Astrocyte (in vitro differentiated cells and primary cell): ENCODE measurements around the gene DYNC1I1. TPM values are rescaled to one million over a fixed set of nuclear protein-coding genes. Genes with fewer than 3 reads are reported as not detected.

Experiments used
- DNase-seq: peaks from one replicate; pipeline ENCODE4 v3.0.0-alpha.2; 2010; ENCODE audit warnings: low read depth
- FAIRE-seq: peaks from 2 replicates; lab custom pipeline; 2011; peaks lifted over from hg19 to GRCh38; lab: Jason Lieb, UNC
- H2AFZ ChIP-seq: 2 replicates; pipeline ENCODE4 v1.6.0; 2012; ENCODE audit warnings: low read depth, low read length, inconsistent platforms
- H3K27ac ChIP-seq: 2 replicates; pipeline ENCODE4 v1.5.1; 2011; ENCODE audit warnings: low read depth, low read length, inconsistent platforms
- H3K27me3 ChIP-seq: 2 replicates; pipeline ENCODE4 v1.6.0; 2011; ENCODE audit warnings: low read length, inconsistent platforms; ENCODE audit not compliant: insufficient read depth
- H3K36me3 ChIP-seq: 2 replicates; pipeline ENCODE4 v1.5.1; 2011; ENCODE audit warnings: low read length, inconsistent platforms; ENCODE audit not compliant: insufficient read depth
- H3K4me1 ChIP-seq: 2 replicates; pipeline ENCODE4 v1.5.1; 2011; ENCODE audit warnings: low read length, inconsistent platforms; ENCODE audit not compliant: insufficient read depth
- H3K4me2 ChIP-seq: 2 replicates; pipeline ENCODE4 v1.6.0; 2012; ENCODE audit warnings: low read length, inconsistent platforms
- H3K4me3 ChIP-seq: 2 replicates; pipeline ENCODE4 v1.5.1; 2011; ENCODE audit warnings: low read depth, mild to moderate bottlenecking, low read length, inconsistent platforms; ENCODE audit not compliant: insufficient read depth
- H3K79me2 ChIP-seq: 2 replicates; pipeline ENCODE4 v1.6.0; 2012; ENCODE audit warnings: mild to moderate bottlenecking, low read length, inconsistent platforms; ENCODE audit not compliant: insufficient read depth
- H3K9ac ChIP-seq: 2 replicates; pipeline ENCODE4 v1.6.0; 2012; ENCODE audit warnings: mild to moderate bottlenecking, low read length, inconsistent platforms
- H3K9me3 ChIP-seq: 2 replicates; pipeline ENCODE4 v1.5.1; 2012; ENCODE audit warnings: low read depth, mild to moderate bottlenecking, low read length, inconsistent platforms; ENCODE audit not compliant: insufficient read depth
- H4K20me1 ChIP-seq: 2 replicates; pipeline ENCODE4 v1.6.0; 2012; ENCODE audit warnings: low read length, inconsistent platforms; ENCODE audit not compliant: insufficient read depth
- H3K27ac Mint-ChIP-seq: one replicate; pipeline ENCODE4 v1.8.0; 2021; ENCODE audit warnings: mild to moderate bottlenecking, mixed read lengths; ENCODE audit not compliant: unreplicated experiment
- H3K27me3 Mint-ChIP-seq: one replicate; pipeline ENCODE4 v1.8.0; 2021; ENCODE audit warnings: low read depth, mixed read lengths; ENCODE audit not compliant: unreplicated experiment
- H3K36me3 Mint-ChIP-seq: one replicate; pipeline ENCODE4 v1.8.0; 2021; ENCODE audit warnings: low read depth, mixed read lengths; ENCODE audit not compliant: unreplicated experiment
- H3K4me1 Mint-ChIP-seq: one replicate; pipeline ENCODE4 v1.8.0; 2021; ENCODE audit warnings: low read depth, mixed read lengths; ENCODE audit not compliant: unreplicated experiment
- H3K4me3 Mint-ChIP-seq: one replicate; pipeline ENCODE4 v1.8.0; 2021; ENCODE audit warnings: mild to moderate bottlenecking, moderate library complexity, mixed read lengths; ENCODE audit not compliant: unreplicated experiment
- H3K9me3 Mint-ChIP-seq: one replicate; pipeline ENCODE4 v1.8.0; 2021; ENCODE audit warnings: mild to moderate bottlenecking, mixed read lengths; ENCODE audit not compliant: unreplicated experiment
- CTCF ChIP-seq: IDR thresholded peaks from 2 replicates; pipeline ENCODE4 v1.5.1; 2011; ENCODE audit warnings: low read depth, mild to moderate bottlenecking, inconsistent platforms, low read length, moderate library complexity; ENCODE audit not compliant: insufficient read depth
- EZH2 ChIP-seq: IDR thresholded peaks from 2 replicates; pipeline ENCODE4 v1.6.1; 2012; ENCODE audit warnings: mild to moderate bottlenecking, low read length, inconsistent platforms; ENCODE audit not compliant: insufficient read depth
- total RNA-seq: library from RNA; stranded (reverse); gene quantifications from 2 replicates; pipeline ENCODE4 v1.2.1, GENCODE V29; 2021

DYNC1I1 gene
- total RNA-seq, 1 donor from 2014 or later: 3.2 TPM

DNA sequence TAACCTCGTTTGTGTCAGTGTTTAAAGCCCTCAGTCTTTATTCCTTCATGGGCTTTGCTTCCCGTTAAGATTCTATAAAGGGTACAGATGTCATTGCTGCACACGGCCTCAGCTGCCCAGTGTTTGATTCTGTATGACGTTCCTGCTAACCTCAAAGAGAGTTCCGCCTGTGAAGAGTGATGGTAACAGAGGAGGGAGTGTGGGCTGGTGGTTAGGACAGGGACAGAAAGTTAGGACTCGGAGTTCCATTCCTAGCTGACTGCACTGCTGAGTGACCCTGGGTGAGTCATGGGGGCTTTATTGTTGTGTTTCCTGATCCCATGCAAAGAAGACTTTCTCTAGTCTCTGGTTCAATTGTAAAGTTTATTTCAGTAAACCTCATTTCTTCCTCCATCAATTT is 227.1 kb downstream of the DYNC1I1 start:
- H3K4me1 Mint-ChIP-seq: peaks cover 8% of the 10 kb centered on the region
- H3K4me2 ChIP-seq: no peak overlapping the region

DNA sequence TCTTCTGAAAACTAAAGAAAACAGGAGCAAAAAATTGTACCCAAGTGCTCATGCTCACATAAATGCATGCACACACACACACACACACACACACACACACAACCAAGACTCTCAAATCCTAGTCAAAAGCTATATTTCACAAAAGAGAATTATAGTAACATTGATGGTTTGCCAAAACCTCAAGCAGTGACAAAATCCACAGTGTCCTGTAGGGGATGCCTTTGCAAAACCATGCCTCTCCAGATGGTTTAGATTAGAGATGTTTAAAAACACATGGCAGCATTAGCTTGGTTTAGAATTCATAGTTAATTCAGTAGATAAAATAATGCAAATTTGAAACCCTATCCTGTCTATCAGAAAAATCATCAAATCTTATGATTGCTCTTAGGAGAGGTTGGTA is 232.2 kb downstream of the DYNC1I1 start:
- Histone ChIP-seq H2AFZ (no peak overlapping the region), H3K9ac (no peak overlapping the region), H3K4me2 (no peak overlapping the region), H3K4me1 (no peaks in the 10 kb centered on the region), H3K79me2 (no peaks in the 10 kb centered on the region), H3K36me3 (no peaks in the 10 kb centered on the region), H3K27me3 (no peaks in the 10 kb centered on the region), H3K27ac (no peak overlapping the region), H3K9me3 (no peaks in the 10 kb centered on the region), H4K20me1 (no peaks in the 10 kb centered on the region), H3K4me3 (no peak overlapping the region)
- Mint-ChIP-seq H3K4me3 (no peak overlapping the region), H3K9me3 (no peaks in the 10 kb centered on the region), H3K27me3 (peaks cover 3% of the 10 kb centered on the region), H3K36me3 (no peaks in the 10 kb centered on the region), H3K4me1 (peaks cover 2% of the 10 kb centered on the region), H3K27ac (no peak overlapping the region)
- no peak for TF ChIP-seq CTCF
- no peak for TF ChIP-seq EZH2
- FAIRE-seq (peak; percentile 9), DNase-seq (no peak)

More for the DNA sequence above, 227.1 kb downstream of the DYNC1I1 start:
- H3K36me3 ChIP-seq: no peaks in the 10 kb centered on the region
- Mint-ChIP-seq H3K4me3 (no peak overlapping the region), H3K36me3 (no peaks in the 10 kb centered on the region), H3K27me3 (no peaks in the 10 kb centered on the region), H3K27ac (no peak overlapping the region), H3K9me3 (peaks cover 2% of the 10 kb centered on the region)
- no peak overlapping the region for H2AFZ ChIP-seq
- H3K4me1 ChIP-seq: no peaks in the 10 kb centered on the region
- FAIRE-seq (no peak), DNase-seq (no peak)
- no peaks in the 10 kb centered on the region for H3K27me3 ChIP-seq
- H3K79me2 ChIP-seq: no peaks in the 10 kb centered on the region
- no peaks in the 10 kb centered on the region for H4K20me1 ChIP-seq
- no peaks in the 10 kb centered on the region for H3K9me3 ChIP-seq
- H3K27ac ChIP-seq: no peak overlapping the region
- no peak for TF ChIP-seq EZH2
- TF ChIP-seq CTCF: no peak
- no peak overlapping the region for H3K4me3 ChIP-seq
- no peak overlapping the region for H3K9ac ChIP-seq

DNA sequence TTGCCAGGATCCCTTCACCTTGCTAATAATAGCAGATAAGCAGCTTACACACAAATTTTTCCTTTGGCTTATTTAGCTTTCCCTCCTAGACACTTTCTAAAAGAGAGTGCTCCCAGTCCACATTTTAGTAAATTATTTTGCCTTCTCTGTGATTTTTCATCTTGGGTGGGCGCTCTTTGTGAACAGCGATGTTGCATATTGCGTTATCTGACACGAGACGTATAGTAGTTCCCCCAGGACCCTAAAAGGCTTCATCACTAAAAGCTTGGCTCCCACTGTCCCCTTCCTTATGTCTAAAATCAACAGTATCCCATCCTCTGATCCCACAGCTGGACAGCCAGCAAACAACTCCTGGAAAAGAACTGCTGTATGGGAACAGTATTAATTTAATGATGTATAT is 232.9 kb downstream of the DYNC1I1 start:
- no peaks in the 10 kb centered on the region for H3K79me2 ChIP-seq
- H3K4me2 ChIP-seq: no peak overlapping the region
- no peaks in the 10 kb centered on the region for H4K20me1 ChIP-seq
- no peak overlapping the region for H3K27ac Mint-ChIP-seq
- H2AFZ ChIP-seq: no peak overlapping the region
- H3K4me3 ChIP-seq: no peak overlapping the region
- no peaks in the 10 kb centered on the region for H3K9me3 Mint-ChIP-seq
- no peak overlapping the region for H3K4me3 Mint-ChIP-seq
- TF ChIP-seq CTCF: no peak
- TF ChIP-seq EZH2: no peak
- no peaks in the 10 kb centered on the region for H3K4me1 ChIP-seq
- no peaks in the 10 kb centered on the region for H3K36me3 Mint-ChIP-seq
- no peak overlapping the region for H3K27ac ChIP-seq
- H3K36me3 ChIP-seq: no peaks in the 10 kb centered on the region
- DNase-seq (no peak), FAIRE-seq (no peak)
- H3K4me1 Mint-ChIP-seq: no peaks in the 10 kb centered on the region
- no peak overlapping the region for H3K9ac ChIP-seq
- peaks cover 3% of the 10 kb centered on the region for H3K27me3 Mint-ChIP-seq
- H3K27me3 ChIP-seq: no peaks in the 10 kb centered on the region
- no peaks in the 10 kb centered on the region for H3K9me3 ChIP-seq
